ENCODE results near the gene EPHB1. TPM values are rescaled to one million over a fixed set of nuclear protein-coding genes. Genes with fewer than 3 reads are reported as not detected.

Gene EPHB1
- total RNA-seq, 1 donor from 2014 or later = 16.3 TPM

DNA sequence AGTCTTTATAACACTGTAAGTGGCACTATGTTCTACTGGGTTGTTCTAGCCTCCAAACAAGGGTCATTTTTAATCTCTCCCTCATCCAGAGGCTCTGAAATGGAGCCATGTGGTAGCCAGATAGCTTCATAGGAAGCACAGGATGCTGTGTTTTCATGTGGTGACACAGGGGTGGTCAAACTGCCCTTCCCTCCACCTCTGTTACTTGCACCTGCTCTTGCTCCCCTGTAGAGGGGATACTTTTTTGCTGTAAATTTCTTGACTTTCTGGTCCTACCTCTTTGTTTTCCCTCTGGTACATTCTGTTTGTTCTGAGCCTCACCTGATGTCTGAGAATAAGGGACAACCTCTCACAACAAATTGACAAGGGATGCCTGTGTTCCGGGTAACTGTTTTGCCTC is 76.8 kb downstream of the EPHB1 start:
- no peak overlapping the region for H3K27ac Mint-ChIP-seq (ENCODE audit: unreplicated experiment)
- no peak for DNase-seq
- TF ChIP-seq, protein P1, sequence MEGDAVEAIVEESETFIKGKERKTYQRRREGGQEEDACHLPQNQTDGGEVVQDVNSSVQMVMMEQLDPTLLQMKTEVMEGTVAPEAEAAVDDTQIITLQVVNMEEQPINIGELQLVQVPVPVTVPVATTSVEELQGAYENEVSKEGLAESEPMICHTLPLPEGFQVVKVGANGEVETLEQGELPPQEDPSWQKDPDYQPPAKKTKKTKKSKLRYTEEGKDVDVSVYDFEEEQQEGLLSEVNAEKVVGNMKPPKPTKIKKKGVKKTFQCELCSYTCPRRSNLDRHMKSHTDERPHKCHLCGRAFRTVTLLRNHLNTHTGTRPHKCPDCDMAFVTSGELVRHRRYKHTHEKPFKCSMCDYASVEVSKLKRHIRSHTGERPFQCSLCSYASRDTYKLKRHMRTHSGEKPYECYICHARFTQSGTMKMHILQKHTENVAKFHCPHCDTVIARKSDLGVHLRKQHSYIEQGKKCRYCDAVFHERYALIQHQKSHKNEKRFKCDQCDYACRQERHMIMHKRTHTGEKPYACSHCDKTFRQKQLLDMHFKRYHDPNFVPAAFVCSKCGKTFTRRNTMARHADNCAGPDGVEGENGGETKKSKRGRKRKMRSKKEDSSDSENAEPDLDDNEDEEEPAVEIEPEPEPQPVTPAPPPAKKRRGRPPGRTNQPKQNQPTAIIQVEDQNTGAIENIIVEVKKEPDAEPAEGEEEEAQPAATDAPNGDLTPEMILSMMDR (IDR thresholded peaks at IDR 0.05; ENCODE audit: partially characterized antibody, unreplicated experiment) = no peak
- H3K4me1 Mint-ChIP-seq (ENCODE audit: low read depth, unreplicated experiment) = peaks cover 3% of the 10 kb centered on the region
- H3K4me3 Mint-ChIP-seq (ENCODE audit: unreplicated experiment) = no peak overlapping the region
- H3K27me3 Mint-ChIP-seq (ENCODE audit: unreplicated experiment) = no peaks in the 10 kb centered on the region
- H3K9me3 Mint-ChIP-seq (ENCODE audit: unreplicated experiment) = no peaks in the 10 kb centered on the region
- no peaks in the 10 kb centered on the region for H3K36me3 Mint-ChIP-seq (ENCODE audit: unreplicated experiment)

DNA sequence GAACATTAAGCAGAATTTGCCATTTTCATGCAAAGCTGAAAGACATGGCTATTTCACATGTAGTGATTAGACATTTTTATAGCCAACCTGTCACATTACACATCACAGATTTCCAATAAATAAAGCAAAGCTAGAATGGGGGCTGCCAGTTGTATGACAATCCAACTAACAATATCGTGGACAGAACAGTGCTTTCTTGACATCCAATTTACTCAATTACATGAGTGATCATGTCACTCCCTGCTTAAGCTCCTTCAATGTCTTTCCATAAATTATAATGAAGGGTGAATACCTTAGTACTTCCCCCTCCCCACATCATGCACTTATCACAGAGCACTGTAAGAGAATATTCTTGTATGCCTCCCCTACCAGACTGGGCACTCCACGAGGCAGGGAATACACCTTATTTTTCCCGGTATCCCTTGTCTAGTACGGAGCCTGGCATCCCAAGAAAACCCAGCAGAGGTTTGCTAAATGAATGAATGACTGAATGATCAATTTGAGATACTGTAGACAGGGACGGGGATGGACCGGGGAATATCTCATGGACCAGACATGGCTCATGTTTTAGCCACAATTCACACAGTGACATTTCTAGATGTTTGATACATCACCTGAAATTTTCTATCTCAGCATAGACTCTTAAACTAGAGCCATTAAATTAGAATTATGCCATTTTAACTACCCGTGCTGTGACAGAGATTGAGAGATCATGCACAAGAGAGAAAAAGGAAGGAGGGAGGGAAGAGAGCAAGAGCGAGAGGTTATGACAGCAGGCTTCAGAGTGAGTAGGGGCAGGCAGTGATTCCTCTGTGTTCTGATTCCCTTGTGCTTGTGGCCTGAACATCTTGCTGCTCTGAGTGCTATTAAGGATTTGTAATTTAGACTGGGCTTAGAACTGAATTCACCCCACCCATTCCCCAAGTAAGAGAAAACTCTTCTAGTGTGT is 77.7 kb downstream of the EPHB1 start:
- Mint-ChIP-seq H3K4me1 (ENCODE audit: low read depth, unreplicated experiment) (peaks cover 3% of the 10 kb centered on the region), H3K27ac (ENCODE audit: unreplicated experiment) (no peak overlapping the region), H3K36me3 (ENCODE audit: unreplicated experiment) (no peaks in the 10 kb centered on the region), H3K4me3 (ENCODE audit: unreplicated experiment) (no peak overlapping the region), H3K9me3 (ENCODE audit: unreplicated experiment) (no peaks in the 10 kb centered on the region), H3K27me3 (ENCODE audit: unreplicated experiment) (no peaks in the 10 kb centered on the region)
- TF ChIP-seq, protein P1 (IDR thresholded peaks at IDR 0.05; ENCODE audit: partially characterized antibody, unreplicated experiment) = no peak
- DNase-seq = no peak

DNA sequence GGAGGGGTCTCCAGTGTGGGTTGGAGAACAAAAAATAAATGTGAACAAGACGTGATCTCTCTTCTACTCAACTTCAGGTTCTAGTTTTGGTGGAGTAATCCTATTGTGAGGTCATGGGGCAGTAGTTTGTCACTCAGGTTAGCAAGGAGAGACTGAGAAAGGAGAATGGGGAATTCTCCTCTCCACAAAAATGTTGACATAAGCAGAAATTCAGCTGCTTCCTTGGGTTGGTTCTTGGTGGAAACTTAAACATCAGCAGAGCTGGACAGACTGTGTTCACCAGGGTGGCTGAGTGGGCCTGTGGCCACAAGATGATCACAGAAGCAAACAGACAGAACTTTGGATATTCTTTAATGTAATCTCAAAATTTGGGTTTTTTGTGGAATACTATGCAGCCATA is 78.7 kb downstream of the EPHB1 start:
- TF ChIP-seq, protein P1 (IDR thresholded peaks at IDR 0.05; ENCODE audit: partially characterized antibody, unreplicated experiment) = no peak
- Mint-ChIP-seq H3K4me1 (ENCODE audit: low read depth, unreplicated experiment) (peaks cover 3% of the 10 kb centered on the region), H3K36me3 (ENCODE audit: unreplicated experiment) (no peaks in the 10 kb centered on the region), H3K4me3 (ENCODE audit: unreplicated experiment) (no peak overlapping the region), H3K27ac (ENCODE audit: unreplicated experiment) (no peak overlapping the region), H3K27me3 (ENCODE audit: unreplicated experiment) (no peaks in the 10 kb centered on the region), H3K9me3 (ENCODE audit: unreplicated experiment) (no peaks in the 10 kb centered on the region)
- DNase-seq = no peak

DNA sequence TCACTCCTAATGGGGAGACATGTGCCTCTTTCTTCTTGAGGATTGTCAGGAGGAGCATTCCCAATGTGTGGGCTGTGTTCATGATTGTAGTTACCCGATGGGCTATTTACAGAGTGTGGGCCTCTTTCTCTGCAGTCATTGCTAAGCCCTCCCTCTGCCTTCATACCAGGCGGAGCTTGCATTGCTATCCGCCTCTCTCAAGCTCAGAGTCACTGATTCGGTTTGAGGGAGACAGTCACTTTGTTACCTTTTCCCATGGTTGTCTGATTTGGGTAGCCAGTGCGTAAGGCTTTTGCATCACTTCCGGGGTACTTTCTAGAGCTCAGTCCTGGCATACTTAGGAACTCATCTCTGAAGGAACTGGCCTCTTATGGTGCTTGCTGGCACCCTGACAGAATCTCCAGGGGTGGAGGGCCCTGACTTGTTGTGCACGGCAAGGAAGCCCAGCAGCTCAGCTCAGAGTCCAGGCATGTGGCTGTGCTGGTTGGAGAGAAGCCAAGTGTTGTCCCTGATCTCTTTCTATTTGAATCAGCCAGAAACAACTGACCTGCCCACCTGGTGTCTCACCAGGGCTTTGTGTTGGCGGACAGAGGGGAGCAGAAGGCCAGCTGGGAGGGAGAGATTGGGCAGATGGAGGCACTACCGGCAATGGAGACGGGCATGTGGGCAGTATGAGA is 79.8 kb downstream of the EPHB1 start:
- Mint-ChIP-seq H3K36me3 (ENCODE audit: unreplicated experiment) (no peaks in the 10 kb centered on the region), H3K4me3 (ENCODE audit: unreplicated experiment) (no peak overlapping the region), H3K27me3 (ENCODE audit: unreplicated experiment) (no peaks in the 10 kb centered on the region), H3K4me1 (ENCODE audit: low read depth, unreplicated experiment) (peaks cover 3% of the 10 kb centered on the region), H3K27ac (ENCODE audit: unreplicated experiment) (no peak overlapping the region), H3K9me3 (ENCODE audit: unreplicated experiment) (no peaks in the 10 kb centered on the region)
- DNase-seq = no peak
- TF ChIP-seq, protein P1 (IDR thresholded peaks at IDR 0.05; ENCODE audit: partially characterized antibody, unreplicated experiment) = no peak

DNA sequence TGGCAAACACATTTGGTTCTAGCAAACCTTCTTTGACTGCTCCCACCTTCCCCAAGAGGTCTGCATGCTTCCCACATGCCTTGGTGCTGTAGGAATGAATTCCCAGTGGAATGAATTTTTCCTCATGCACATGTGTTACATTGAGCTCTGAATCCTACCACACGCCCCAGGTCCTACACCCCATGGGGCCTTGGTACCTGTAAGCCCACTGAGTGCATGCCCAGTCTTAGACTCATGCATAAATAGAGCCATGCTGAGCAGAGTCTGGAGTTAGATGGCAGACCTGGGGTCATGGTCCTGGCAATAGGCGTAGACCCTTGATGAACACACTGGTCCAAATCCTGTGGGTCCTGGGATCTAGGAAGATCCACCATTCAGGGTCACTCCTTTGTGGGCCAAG is 81.8 kb downstream of the EPHB1 start:
- Mint-ChIP-seq H3K9me3 (ENCODE audit: unreplicated experiment) (no peaks in the 10 kb centered on the region), H3K4me3 (ENCODE audit: unreplicated experiment) (no peak overlapping the region), H3K36me3 (ENCODE audit: unreplicated experiment) (no peaks in the 10 kb centered on the region), H3K4me1 (ENCODE audit: low read depth, unreplicated experiment) (peaks cover 3% of the 10 kb centered on the region), H3K27ac (ENCODE audit: unreplicated experiment) (no peak overlapping the region), H3K27me3 (ENCODE audit: unreplicated experiment) (no peaks in the 10 kb centered on the region)
- DNase-seq = no peak
- TF ChIP-seq, protein P1 (IDR thresholded peaks at IDR 0.05; ENCODE audit: partially characterized antibody, unreplicated experiment) = no peak

Measured in glutamatergic neuron (in vitro differentiated cells).